Kidney capillary endothelial cell (primary cell): ENCODE measurements around the gene NRXN3.
A peak's percentile ranks its signal among the peaks of the same experiment; 100 is the strongest.
"Not testable (repeated sequence)": the region's sequence is repeated elsewhere in the genome, so short reads cannot be mapped to it uniquely, and the experiment has no call there.

Experiments
- DNase-seq: peaks from one replicate; pipeline ENCODE4 v3.0.0-alpha.2; 2018; ENCODE audit warnings: low spot score

The NRXN3 gene

GRCh38 chr14:79011920-79012204 is 841.7 kb downstream of the NRXN3 start:
- DNase-seq: peak; percentile 89

GRCh38 chr14:79016828-79017505 is 846.8 kb downstream of the NRXN3 start:
- no peak for DNase-seq

- no peak for DNase-seq
Measured at GRCh38 chr14:79017561-79017960, 847.4 kb downstream of the NRXN3 start.

GRCh38 chr14:79018836-79019235 is 848.7 kb downstream of the NRXN3 start:
- DNase-seq: peak; percentile 33

- DNase-seq: not testable (repeated sequence)
Measured at GRCh38 chr14:79019898-79020297, 849.7 kb downstream of the NRXN3 start.

GRCh38 chr14:79021766-79022165 is 851.6 kb downstream of the NRXN3 start:
- DNase-seq: no peak

GRCh38 chr14:79027138-79027537 is 857.0 kb downstream of the NRXN3 start:
- no peak for DNase-seq

GRCh38 chr14:79028281-79028680 is 858.1 kb downstream of the NRXN3 start:
- no peak for DNase-seq

GRCh38 chr14:79036441-79036840 is 866.3 kb downstream of the NRXN3 start:
- no peak for DNase-seq

GRCh38 chr14:79037106-79037505 is 866.9 kb downstream of the NRXN3 start:
- DNase-seq: no peak

GRCh38 chr14:79037593-79037992 is 867.4 kb downstream of the NRXN3 start:
- no peak for DNase-seq

- DNase-seq: no peak
Measured at GRCh38 chr14:79040790-79041189, 870.6 kb downstream of the NRXN3 start.

- DNase-seq: no peak
Measured at GRCh38 chr14:79043194-79043889, 873.2 kb downstream of the NRXN3 start.

- DNase-seq: peak; percentile 90
Measured at GRCh38 chr14:79044894-79045624, 874.9 kb downstream of the NRXN3 start.

- DNase-seq: no peak
Measured at GRCh38 chr14:79050787-79051727, 880.9 kb downstream of the NRXN3 start.

- no peak for DNase-seq
Measured at GRCh38 chr14:79051742-79052141, 881.6 kb downstream of the NRXN3 start.

GRCh38 chr14:79056879-79057278 is 886.7 kb downstream of the NRXN3 start:
- no peak for DNase-seq

GRCh38 chr14:79057333-79057732 is 887.2 kb downstream of the NRXN3 start:
- no peak for DNase-seq

- DNase-seq: no peak
Measured at GRCh38 chr14:79062226-79062625, 892.1 kb downstream of the NRXN3 start.

- DNase-seq: no peak
Measured at GRCh38 chr14:79064214-79064613, 894.0 kb downstream of the NRXN3 start.

GRCh38 chr14:79074510-79074909 is 904.3 kb downstream of the NRXN3 start:
- DNase-seq: no peak

- no peak for DNase-seq
Measured at GRCh38 chr14:79076428-79076827, 906.3 kb downstream of the NRXN3 start.
